Adipose tissue (tissue), 3 donors: ENCODE data around the gene KCNE4. TPM values are rescaled to one million over a fixed set of nuclear protein-coding genes. Genes with fewer than 3 reads are reported as not detected.
"Not testable (repeated sequence)": the region's sequence is repeated elsewhere in the genome, so short reads cannot be mapped to it uniquely, and the experiment has no call there.

Experiments
- H3K27ac ChIP-seq: one replicate; pipeline ENCODE4 v1.5.1; 2013; ENCODE audit warnings: low read depth, low read length
- WGBS, 3 donors: extraction: QIAGEN DNeasy Blood & Tissue Kit; methylation state at CpG; one replicate each; pipeline ENCODE4 v1.1.7; 2013; 5-methylcytosine and 5-hydroxymethylcytosine counted together
- polyA plus RNA-seq, 3 donors: library from polyadenylated mRNA; stranded (reverse); fragments of 200-250 nt; gene quantifications; one replicate each; pipeline ENCODE4 v1.2.3, GENCODE V29; 2013
- donor health status: healthy with polysubstance abuse.
- donor health status: Bipolar disorder and iron deficiency.
- donor health status: healthy.

Gene KCNE4
- polyA plus RNA-seq, 3 donors = 1.5 to 8.2 (median 6.9) TPM

DNA sequence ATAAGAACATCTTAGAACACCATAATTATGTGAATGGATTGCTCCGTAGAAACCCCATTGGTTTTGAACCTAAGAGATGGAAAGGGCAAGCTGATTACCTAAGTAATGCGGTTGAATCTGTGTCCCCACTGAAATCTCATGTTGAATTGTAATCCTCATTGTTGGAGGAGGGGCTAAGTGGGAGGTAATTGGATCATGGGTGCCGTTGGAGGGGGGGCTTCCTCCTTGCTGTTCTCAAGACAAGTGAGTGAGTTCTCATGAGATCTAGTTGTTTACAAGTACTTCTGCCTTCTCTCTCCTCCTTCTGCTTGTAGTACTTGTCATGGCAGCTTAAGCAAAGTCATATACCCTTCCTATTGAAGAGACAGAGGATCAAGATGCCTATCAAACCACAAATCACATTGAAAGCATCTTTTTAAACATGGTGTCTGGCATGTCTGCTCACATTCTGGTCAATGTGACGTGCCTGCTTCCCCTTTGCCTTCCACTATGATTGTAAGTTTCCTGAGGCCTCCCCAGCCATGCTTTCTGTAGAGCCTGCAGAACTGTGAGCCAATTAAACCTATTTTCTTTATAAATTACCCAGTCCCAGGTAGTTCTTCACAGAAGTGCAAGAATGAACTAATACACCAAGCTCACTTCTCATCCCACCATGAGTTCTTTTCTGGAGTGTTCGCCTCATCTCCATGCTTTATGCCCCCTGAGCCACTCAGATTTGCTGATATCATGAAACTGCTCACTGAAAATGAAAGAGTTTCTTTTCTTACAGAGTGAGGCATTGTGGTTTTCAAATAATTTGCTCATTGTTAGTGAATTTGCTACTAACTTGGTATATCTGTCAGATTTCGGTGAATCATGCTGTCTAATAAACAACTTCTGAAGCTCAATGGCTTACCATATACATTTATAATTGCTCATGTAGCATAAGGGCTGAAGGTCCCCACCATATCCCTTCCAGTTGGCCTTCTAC, 23.6 kb downstream of the KCNE4 start:
- H3K27ac ChIP-seq = no peak overlapping the region
- WGBS, 3 donors = 67 to 87% (median 79%) methylated on average over 6 of the region's 6 CpGs

DNA sequence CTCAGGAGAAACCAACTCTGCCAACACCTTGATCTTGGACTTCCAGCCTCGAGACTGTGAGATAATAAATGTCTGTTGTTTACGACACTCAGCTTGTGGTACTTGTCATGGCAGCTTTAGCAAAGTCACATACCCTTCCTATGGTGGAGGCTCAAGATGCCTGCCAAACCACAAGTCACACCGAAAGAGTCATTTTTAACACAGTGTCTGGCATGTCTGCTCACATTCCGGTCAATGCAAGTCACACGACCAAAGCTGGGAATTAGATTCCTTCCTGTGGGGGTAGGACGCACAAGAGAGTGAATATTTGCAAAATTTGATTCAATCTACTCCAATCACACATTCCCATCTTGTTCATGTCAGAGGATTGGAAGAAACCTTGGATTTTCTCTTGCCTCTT, 24.6 kb downstream of the KCNE4 start:
- 65 to 82% (median 70%) methylated on average over 6 of the region's 6 CpGs for WGBS, 3 donors
- H3K27ac ChIP-seq = no peak overlapping the region

- WGBS, 3 donors = 86 to 100% (median 94%) methylated on average over 1 of the region's 1 CpG
- H3K27ac ChIP-seq = no peak overlapping the region
These were observed 26.5 kb downstream of the KCNE4 start for GRCh38 chr2:223078482-223078881.

DNA sequence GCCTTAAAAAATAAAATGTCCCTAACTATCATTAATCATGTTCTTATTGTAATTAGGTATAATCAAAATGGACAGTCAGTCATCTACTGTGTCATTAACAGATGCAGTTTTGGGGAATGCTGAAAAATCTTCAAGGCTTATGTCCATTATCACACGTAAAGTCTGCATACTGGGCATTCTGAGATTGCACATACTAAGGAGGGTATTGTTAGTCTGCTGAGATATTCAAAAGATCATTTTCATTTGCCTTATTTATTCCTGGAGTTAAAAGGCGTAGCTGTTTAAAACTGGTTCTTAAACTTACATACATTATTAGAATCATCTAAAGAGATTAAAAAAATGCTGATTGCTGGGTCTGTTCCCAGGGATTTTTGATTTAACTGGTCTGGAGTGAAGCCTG, 27.4 kb downstream of the KCNE4 start:
- WGBS, 3 donors = 86 to 87% (median 87%) methylated on average over 2 of the region's 2 CpGs
- H3K27ac ChIP-seq = no peak overlapping the region

- 82 to 93% (median 85%) methylated on average over 2 of the region's 2 CpGs for WGBS, 3 donors
These were observed 27.9 kb downstream of the KCNE4 start for GRCh38 chr2:223079925-223080324.

GRCh38 chr2:223080790-223081360, 28.9 kb downstream of the KCNE4 start:
- not testable (repeated sequence) for H3K27ac ChIP-seq
- WGBS, 3 donors = 60 to 77% (median 76%) methylated on average over 3 of the region's 3 CpGs

More at GRCh38 chr2:223079925-223080324, 27.9 kb downstream of the KCNE4 start:
- H3K27ac ChIP-seq = no peak overlapping the region

- 47 to 74% (median 67%) methylated on average over 3 of the region's 3 CpGs for WGBS, 3 donors
- H3K27ac ChIP-seq = no peak overlapping the region
These were observed 29.8 kb downstream of the KCNE4 start for GRCh38 chr2:223081789-223082188.

- H3K27ac ChIP-seq = no peak overlapping the region
- WGBS, 3 donors = 0 to 45% (median 37%) methylated on average over 2 of the region's 2 CpGs
These were observed 30.7 kb downstream of the KCNE4 start for GRCh38 chr2:223082706-223083105.

DNA sequence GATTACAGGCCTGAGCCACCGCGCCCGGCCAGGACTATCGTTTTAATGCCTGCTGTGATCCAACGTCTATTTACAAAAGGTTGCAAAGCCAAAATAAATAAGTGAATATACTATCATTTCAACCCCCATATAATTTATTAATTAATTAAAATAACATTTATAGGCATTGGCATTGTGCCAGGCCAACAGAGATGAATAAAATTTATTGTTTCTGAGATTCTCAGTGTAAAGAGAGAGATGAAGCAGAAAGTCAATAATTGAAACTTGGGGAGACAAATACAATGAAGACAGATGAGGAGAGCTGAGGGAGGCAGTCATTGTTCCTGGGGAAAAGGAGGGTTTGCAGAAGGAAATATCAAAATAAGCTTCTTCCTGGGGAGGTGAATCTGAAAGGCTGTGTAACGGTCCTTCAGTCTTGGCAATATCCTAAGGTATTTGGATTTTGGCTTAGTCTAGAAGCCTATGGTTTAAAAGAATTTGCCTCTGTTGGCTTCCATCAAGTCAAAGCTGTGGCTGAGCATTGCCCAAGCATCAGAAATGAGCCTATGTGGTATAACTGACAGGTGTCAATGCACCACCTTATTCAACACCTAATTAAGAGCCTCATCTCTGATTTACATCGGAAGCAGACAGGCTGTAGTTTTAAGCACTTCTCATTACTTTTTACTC, 31.5 kb downstream of the KCNE4 start:
- 68 to 83% (median 80%) methylated on average over 7 of the region's 7 CpGs for WGBS, 3 donors

GRCh38 chr2:223084873-223085272, 32.9 kb downstream of the KCNE4 start:
- WGBS, 3 donors = 71 to 94% (median 92%) methylated on average over 2 of the region's 2 CpGs
- no peak overlapping the region for H3K27ac ChIP-seq

More for the DNA sequence above, 31.5 kb downstream of the KCNE4 start:
- no peak overlapping the region for H3K27ac ChIP-seq

DNA sequence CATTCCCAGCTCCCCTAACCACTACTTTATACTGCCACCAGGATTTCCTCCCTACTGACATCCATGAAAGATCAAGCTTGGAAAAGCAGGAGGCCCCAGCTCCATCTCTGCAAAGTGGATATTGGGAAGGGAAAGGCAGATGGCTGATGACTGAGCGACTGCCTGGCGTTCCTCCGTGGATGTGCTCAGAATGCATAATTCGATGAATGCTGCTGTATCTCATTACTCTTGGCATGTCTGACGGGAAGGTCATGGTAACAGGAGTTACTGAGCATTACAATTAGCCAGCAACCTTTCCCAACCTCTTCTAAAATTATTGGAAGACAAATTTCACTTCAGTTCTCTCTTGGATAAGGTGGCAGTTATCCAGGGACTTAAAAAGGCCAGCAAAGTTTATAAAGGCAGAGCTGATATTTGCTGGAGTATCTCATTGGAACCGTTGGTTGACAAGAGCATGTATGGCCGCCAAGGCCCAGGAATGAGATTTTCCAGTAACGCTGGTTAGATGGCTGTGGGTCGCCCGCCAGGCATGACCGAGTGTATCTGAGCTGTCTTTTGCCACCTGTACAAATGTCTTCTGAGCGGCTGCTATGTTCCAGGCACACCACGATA, 34.5 kb downstream of the KCNE4 start:
- no peak overlapping the region for H3K27ac ChIP-seq
- 85 to 94% (median 88%) methylated on average over 13 of the region's 13 CpGs for WGBS, 3 donors

- no peak overlapping the region for H3K27ac ChIP-seq
- WGBS, 3 donors = 87 to 94% (median 90%) methylated on average over 5 of the region's 5 CpGs
These were observed 35.5 kb downstream of the KCNE4 start for GRCh38 chr2:223087466-223087865.

DNA sequence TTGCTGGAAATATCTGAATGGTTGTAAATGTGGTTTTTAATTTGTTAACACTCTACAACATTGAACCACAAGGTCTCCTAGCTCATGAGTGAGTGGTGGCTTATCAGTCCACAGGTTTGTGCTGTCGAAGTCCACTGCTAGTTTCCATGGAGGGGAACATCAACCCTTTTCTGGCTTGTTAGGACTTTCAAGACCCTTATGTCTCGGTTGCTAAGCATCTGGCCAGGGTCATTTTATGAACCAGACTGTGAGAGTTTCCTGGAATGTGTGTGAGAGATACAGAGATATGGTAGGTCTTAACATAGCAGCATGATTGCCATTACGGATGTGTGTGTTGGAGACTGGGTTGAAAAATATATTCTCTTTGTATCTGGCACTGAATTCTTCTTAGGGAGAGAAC, 36.9 kb downstream of the KCNE4 start:
- WGBS, 3 donors = 66 to 88% (median 83%) methylated on average over 3 of the region's 3 CpGs
- no peak overlapping the region for H3K27ac ChIP-seq

GRCh38 chr2:223090039-223090438, 38.0 kb downstream of the KCNE4 start:
- H3K27ac ChIP-seq = no peak overlapping the region
- WGBS, 3 donors = 47 to 77% (median 65%) methylated on average over 5 of the region's 5 CpGs

DNA sequence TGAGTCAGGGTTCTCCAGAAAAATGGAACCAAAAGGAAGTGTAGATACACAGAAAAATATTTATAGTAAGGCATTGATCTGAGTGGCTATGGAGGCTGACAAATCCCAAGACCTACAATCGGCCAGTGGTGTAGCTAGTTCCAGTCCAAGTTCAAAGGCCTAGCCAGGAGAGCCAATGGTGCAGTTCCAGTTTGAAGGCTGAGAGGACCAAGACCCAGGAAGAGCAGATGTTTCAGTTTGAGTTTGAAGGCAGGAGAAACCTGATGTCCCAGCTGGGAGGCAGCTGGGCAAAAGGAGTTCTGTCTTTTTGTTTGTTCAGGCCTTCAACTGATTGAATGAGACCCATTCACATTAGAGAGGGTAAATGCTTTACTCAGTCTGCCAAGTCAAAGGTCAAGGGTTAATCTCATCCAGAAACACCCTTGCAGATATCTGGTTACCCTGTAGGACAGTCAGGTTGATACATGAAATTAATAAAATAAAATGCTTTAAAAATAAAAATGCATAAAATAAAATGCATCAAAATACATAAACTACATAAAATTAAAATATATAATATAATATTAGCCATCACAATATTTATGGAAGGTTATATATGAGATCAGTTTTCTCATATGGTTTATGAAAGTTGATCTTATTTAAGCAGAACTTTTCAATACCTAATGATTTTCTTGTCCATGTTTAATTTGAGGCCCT, 38.7 kb downstream of the KCNE4 start:
- 59 to 90% (median 79%) methylated on average over 1 of the region's 1 CpG for whole genome bisulfite sequencing, 3 donors
- H3K27ac ChIP-seq = no peak overlapping the region

DNA sequence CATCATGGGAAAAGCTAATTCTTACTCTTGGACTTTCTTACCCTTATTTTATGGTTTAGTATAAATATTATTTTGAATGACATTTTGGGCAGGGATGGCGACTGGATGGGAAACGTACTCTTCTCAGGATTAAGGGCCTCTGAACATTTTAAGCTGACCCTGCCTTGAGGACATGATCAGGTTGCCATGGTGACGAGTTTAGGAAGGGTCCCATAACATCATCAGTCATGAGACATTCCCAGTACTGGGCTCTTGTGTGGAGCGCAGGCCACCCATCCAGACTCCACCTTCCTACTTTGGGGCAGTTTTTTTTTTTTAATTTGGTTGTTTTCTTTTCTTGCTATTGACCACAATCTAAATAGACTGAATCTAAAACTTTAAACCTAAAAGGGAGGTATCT, 40.7 kb downstream of the KCNE4 start:
- WGBS, 3 donors = 85 to 96% (median 88%) methylated on average over 4 of the region's 4 CpGs
- H3K27ac ChIP-seq = peak overlapping the region; percentile 15

GRCh38 chr2:223093436-223094241, 41.6 kb downstream of the KCNE4 start:
- WGBS, 3 donors = 38 to 53% (median 46%) methylated on average over 7 of the region's 7 CpGs
- H3K27ac ChIP-seq = no peak overlapping the region
